Epithelial cell of esophagus (primary cell): ENCODE results near the gene JSRP1.

Source experiments
- DNase-seq: peaks from one replicate; pipeline ENCODE4 v3.0.0; 2010; ENCODE audit warnings: low read depth
- H3K4me3 ChIP-seq: 2 replicates; pipeline ENCODE4 v1.5.1; 2011; ENCODE audit warnings: mild to moderate bottlenecking, low read length, control low read depth
- TF ChIP-seq, protein P1 (sequence below): IDR thresholded peaks from 2 replicates; pipeline ENCODE4 v1.5.1; 2011; ENCODE audit warnings: low read depth, mild to moderate bottlenecking, low read length, control low read depth, inconsistent platforms; ENCODE audit not compliant: insufficient read depth; ENCODE audit errors: missing control alignments

The JSRP1 gene

DNA sequence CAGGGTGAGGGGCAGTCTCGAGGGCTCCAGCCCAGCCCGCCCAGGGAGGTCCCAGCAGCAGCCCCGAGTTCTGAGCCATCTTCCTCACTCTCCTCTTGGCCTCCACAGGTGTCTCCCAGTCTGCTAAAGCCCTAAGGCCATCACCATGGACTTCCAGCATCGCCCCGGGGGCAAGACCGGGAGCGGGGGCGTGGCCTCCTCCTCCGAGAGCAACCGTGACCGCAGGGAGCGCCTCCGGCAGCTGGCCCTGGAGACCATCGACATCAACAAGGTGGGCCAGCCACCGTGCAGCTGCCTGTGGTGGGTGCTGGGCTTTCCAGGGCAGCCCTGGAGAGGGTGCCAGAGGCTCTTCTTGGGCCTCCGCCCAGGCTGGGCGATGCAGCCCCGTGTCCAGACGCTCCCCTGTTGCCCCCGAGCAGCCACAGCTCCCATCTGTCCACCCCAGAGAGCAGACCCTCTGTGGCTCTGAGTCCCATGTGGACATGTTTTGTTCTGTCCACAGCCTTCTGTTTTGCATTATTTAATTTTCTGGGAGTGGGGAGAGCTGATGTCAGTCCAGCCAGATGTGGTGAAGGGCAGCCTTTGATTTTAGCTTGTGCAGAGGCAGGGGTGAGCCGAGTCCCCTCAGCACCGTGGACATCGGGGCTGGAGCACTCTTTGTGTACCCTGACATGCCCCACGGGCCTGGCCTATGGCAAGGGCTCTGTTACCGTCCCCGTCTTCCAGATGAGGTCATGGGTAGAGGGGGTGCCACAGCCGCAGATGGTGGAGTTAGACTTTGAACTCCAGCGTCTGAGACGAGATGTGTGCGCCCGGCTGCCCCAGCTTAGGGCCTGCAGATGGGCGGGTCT is 12.7 kb downstream of the JSRP1 start:
- TF ChIP-seq, protein P1, sequence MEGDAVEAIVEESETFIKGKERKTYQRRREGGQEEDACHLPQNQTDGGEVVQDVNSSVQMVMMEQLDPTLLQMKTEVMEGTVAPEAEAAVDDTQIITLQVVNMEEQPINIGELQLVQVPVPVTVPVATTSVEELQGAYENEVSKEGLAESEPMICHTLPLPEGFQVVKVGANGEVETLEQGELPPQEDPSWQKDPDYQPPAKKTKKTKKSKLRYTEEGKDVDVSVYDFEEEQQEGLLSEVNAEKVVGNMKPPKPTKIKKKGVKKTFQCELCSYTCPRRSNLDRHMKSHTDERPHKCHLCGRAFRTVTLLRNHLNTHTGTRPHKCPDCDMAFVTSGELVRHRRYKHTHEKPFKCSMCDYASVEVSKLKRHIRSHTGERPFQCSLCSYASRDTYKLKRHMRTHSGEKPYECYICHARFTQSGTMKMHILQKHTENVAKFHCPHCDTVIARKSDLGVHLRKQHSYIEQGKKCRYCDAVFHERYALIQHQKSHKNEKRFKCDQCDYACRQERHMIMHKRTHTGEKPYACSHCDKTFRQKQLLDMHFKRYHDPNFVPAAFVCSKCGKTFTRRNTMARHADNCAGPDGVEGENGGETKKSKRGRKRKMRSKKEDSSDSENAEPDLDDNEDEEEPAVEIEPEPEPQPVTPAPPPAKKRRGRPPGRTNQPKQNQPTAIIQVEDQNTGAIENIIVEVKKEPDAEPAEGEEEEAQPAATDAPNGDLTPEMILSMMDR = no peak
- no peak overlapping the region for H3K4me3 ChIP-seq
- DNase-seq = no peak

DNA sequence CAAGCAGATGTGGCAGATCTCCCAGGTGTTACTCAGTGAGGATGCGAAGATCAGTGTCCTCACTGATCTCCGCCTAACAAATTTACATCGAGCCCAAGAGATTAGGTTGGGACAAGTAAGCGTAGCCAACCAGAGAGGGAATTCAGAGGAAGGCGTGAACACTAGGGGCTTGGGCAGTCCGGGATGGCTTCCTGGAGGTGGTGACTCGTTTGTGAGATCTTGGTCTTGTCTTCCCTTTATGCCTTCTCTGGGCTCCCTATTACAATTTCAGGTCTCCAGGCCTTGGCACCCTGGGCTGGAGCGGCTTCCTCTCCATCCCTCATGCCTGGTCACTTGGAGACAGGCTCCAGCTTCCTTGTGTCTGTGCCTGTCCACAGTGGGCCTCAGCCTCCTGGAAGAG is 13.4 kb downstream of the JSRP1 start:
- TF ChIP-seq, protein P1 = no peak
- H3K4me3 ChIP-seq = no peak overlapping the region
- DNase-seq = no peak

- DNase-seq = no peak
- TF ChIP-seq, protein P1 = no peak
- no peak overlapping the region for H3K4me3 ChIP-seq
These were observed 14.1 kb downstream of the JSRP1 start for GRCh38 chr19:2242092-2242537.

DNA sequence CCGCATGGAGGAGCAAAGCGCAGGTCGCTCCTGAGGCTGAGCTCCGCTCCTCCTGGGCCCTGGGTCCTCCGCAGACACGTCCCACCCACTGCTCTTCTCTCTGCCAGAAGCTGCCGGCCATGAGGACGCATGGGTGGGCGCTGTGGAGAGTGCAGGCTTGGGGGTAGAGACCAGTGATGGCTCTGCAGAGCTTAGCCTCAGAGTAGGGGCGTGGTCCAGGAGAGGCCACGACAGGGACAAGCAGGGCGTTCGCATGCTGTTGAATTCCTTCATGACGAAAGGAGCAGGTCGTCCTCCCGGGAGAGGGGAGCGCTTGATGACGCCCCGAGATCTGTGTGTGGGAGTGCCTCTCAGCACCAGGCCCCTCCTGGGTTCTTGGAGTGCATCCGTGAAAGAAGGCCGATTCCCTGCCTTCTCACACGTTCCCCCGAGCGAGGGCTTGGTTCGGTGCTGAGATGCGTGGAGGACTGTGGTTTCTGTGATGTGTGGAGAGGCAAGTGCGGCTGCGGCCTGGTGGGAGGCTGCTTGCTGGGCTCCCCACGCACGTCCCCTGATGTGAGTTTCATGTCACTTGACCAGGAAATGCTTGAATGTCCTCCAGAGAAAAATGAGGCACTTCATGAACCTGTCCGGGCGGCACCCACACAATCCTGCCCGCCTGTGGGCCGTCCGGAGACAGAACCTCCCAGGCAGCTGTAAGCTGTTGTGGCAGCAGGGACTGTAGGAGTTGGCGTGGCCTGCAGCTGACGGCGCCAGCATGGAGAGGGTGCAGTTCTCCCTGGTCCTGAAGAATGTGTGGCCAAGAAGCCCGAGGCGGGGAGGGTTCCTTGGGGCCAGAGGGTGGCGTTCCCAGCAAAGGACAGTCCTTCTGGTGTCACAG is 15.1 kb downstream of the JSRP1 start:
- TF ChIP-seq, protein P1 = no peak
- H3K4me3 ChIP-seq = peak overlapping the region; percentile 43
- DNase-seq = peak; percentile 39

GRCh38 chr19:2239771-2240770 is 16.1 kb downstream of the JSRP1 start:
- no peak for DNase-seq
- H3K4me3 ChIP-seq = peak overlapping the region; percentile 43
- TF ChIP-seq, protein P1 = no peak

DNA sequence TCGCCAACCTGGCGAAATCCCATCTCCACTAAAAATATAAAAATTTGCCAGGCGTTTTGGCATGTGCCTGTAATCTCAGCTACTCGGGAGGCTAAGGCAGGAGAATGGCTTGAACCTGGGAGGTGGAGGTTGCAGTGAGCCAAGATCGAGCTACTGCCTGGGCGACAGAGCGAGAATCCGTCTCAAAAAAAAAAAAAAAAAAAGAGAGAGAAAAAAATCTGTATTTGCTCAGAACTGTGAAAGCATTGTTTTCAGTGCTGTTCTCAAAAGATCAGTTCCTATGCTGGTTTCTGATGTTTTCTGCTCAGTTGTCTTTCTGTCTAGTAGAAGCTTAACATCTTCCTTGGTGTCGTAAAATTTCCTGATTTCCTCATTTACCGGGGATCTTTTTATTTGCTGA is 17.0 kb downstream of the JSRP1 start:
- H3K4me3 ChIP-seq = peak overlapping the region; percentile 43
- DNase-seq = no peak
- TF ChIP-seq, protein P1 = no peak
